Upper lobe of right lung (tissue), 1 donor: ENCODE measurements around the gene INPP4A. TPM values are rescaled to one million over a fixed set of nuclear protein-coding genes. Genes with fewer than 3 reads are reported as not detected.

ENCODE experiments used
- ATAC-seq: fragments of 200-7000 bp; cut with Tn5 transposase; one replicate; pipeline ENCODE4 v1.9.1; 2020; ENCODE audit warnings: mild to moderate bottlenecking, moderate library complexity
- DNase-seq: peaks from one replicate; pipeline ENCODE4 v3.0.0-alpha.2; 2020
- H3K27ac ChIP-seq: fragments of 200-600 bp; one replicate; pipeline ENCODE4 v1.8.0; 2022
- H3K27me3 ChIP-seq: fragments of 200-600 bp; one replicate; pipeline ENCODE4 v1.8.0; 2022; ENCODE audit warnings: mild to moderate bottlenecking
- H3K36me3 ChIP-seq: fragments of 200-600 bp; one replicate; pipeline ENCODE4 v1.8.0; 2022
- H3K4me1 ChIP-seq: fragments of 200-600 bp; one replicate; pipeline ENCODE4 v1.8.0; 2022
- H3K4me3 ChIP-seq: fragments of 200-600 bp; one replicate; pipeline ENCODE4 v1.8.0; 2022; ENCODE audit warnings: mild to moderate bottlenecking
- H3K9me3 ChIP-seq: fragments of 200-600 bp; one replicate; pipeline ENCODE4 v1.8.0; 2022
- intact Hi-C: fragments of 100-400 bp; cut with DNase I; formaldehyde crosslinking; loops from one replicate; pipeline ENCODE4 v1.11.0; 2022
- total RNA-seq: library from RNA; stranded (reverse); fragmentation: NEBNext Ultra II Directional; extraction: Animal tissue kit (Norgen Biotek cat#: 25700); gene quantifications from one replicate; pipeline ENCODE4 v1.2.1, GENCODE V29; 2021
- TF ChIP-seq, protein P1 (sequence below): fragments of 200-600 bp; IDR thresholded peaks from one replicate; pipeline ENCODE4 v1.8.0; 2022; ENCODE audit warnings: antibody characterized with exemption
- donor health status: DM: no; HTN: yes; CAD: no; lungs with severe emphysema.

Gene INPP4A
- total RNA-seq, 1 donor from 2014 or later: 35.0 TPM

DNA sequence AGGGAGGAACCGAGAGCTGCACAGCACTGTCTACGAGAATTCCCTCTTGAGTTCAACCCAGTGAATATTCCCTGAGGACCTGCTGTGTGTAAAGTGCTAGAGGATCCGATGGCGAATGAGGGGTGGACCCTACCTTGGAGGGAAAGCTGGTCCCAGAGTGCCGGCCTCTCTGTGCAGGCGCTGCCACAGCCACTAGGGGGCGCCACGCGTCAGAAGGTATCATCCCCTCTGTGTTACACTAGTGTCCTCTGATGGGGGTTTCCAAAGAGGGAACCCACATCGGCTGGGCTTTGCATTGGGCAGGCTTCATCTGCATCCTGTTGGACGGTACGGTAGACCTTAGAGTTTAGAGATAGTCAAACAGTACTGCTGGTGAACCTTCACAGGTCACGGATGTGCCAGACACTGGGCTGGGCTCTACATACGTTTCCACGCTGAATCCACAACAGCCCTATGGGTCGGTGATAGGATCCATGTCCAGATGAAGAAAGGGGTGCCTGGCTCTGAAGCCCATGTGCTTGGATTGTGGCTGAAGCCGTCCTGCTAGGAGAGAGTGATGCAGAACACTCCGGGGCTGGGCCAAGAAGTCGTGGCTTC lies 124.6 kb downstream of the INPP4A start:
- Histone ChIP-seq H3K27me3 (no peaks in the 10 kb centered on the region), H3K4me3 (no peak overlapping the region), H3K4me1 (no peaks in the 10 kb centered on the region), H3K36me3 (peaks cover 92% of the 10 kb centered on the region), H3K9me3 (no peaks in the 10 kb centered on the region), H3K27ac (no peak overlapping the region)
- ATAC-seq (peak; percentile 64), DNase-seq (peak; percentile 75)
- intact Hi-C loops: no loop called here
- TF ChIP-seq, protein P1, sequence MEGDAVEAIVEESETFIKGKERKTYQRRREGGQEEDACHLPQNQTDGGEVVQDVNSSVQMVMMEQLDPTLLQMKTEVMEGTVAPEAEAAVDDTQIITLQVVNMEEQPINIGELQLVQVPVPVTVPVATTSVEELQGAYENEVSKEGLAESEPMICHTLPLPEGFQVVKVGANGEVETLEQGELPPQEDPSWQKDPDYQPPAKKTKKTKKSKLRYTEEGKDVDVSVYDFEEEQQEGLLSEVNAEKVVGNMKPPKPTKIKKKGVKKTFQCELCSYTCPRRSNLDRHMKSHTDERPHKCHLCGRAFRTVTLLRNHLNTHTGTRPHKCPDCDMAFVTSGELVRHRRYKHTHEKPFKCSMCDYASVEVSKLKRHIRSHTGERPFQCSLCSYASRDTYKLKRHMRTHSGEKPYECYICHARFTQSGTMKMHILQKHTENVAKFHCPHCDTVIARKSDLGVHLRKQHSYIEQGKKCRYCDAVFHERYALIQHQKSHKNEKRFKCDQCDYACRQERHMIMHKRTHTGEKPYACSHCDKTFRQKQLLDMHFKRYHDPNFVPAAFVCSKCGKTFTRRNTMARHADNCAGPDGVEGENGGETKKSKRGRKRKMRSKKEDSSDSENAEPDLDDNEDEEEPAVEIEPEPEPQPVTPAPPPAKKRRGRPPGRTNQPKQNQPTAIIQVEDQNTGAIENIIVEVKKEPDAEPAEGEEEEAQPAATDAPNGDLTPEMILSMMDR: peak; percentile 85

DNA sequence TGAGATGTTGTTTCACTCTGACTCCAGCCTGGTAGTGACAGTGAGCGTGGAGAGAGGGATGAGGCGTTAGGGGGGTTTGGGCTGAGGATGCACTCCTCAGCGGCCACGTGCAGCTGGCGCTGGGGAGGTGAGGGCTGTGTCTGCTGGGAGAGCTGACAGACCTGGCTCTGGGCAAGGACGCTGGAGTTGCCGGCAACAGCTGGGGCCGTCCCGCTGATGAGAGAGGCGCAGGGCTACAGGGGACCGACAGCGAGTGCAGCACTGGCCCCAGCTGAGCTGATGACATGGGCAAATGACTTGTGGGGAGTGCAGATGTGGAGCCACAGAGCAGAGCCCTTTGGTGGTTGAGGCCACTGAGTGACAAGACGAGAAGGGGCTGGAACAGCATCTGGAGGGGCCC lies 125.3 kb downstream of the INPP4A start:
- H3K4me1 ChIP-seq: no peaks in the 10 kb centered on the region
- intact Hi-C loops: no loop called here
- H3K36me3 ChIP-seq: peaks cover 89% of the 10 kb centered on the region
- ATAC-seq (no peak), DNase-seq (no peak)
- H3K27me3 ChIP-seq: no peaks in the 10 kb centered on the region
- no peak overlapping the region for H3K27ac ChIP-seq
- H3K4me3 ChIP-seq: no peak overlapping the region
- TF ChIP-seq, protein P1: no peak
- H3K9me3 ChIP-seq: no peaks in the 10 kb centered on the region

DNA sequence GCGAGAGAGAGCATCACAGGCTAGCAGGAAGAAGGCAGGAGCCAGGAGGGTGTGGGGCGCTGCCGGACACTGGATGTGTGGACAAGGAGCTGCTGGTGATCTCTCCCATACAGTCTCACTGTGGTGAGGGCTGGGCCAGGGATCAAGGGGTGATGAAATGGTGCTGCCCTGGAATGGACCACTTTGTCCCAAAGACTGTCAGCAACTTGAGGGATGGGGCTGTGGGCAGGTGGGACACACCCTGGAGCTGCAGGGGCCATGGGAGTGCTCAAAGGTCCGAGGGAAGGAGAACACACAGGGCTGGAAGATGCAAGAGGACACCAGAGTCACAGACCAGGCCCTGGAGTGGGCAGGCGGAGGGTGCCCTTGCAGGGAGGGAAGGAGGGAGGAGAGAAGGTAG lies 125.7 kb downstream of the INPP4A start:
- Histone ChIP-seq H3K4me3 (no peak overlapping the region), H3K27me3 (no peaks in the 10 kb centered on the region), H3K36me3 (peaks cover 89% of the 10 kb centered on the region), H3K4me1 (no peaks in the 10 kb centered on the region), H3K9me3 (no peaks in the 10 kb centered on the region), H3K27ac (no peak overlapping the region)
- TF ChIP-seq, protein P1: no peak
- DNase-seq (no peak), ATAC-seq (no peak)
- intact Hi-C loops: no loop called here

DNA sequence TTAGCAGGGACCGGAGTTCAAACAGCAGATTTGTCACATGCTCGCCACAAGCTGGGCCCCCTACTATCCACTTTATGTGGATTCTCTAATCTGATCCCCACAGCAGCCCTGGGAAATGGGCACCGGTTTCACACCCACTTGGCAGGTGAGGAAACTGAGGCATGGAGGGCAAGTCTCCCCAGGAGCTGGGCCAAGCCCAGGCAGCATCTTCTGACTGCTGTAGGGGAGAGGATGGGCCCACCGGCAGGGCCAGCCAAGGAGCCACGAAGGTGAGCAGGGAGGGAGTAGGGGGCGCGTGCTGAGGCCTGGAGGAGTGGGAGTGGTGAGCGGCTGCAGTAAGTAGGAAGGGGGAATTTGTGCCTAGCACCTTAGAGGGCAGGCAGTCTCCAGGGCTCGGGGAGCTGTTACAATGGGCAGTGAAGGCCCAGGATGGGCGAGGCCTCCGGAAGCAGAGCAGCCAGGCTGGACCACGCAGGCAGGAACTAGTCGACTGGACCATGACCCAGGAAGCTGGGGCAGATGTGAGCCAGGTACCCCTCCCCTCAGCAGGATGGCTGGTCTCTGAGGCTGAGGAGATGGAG lies 126.6 kb downstream of the INPP4A start:
- intact Hi-C loops: no loop called here
- Histone ChIP-seq H3K4me3 (no peak overlapping the region), H3K27me3 (no peaks in the 10 kb centered on the region), H3K27ac (no peak overlapping the region), H3K4me1 (no peaks in the 10 kb centered on the region), H3K36me3 (peaks cover 89% of the 10 kb centered on the region), H3K9me3 (no peaks in the 10 kb centered on the region)
- no peak for DNase-seq
- TF ChIP-seq, protein P1: no peak
- no peak for ATAC-seq

DNA sequence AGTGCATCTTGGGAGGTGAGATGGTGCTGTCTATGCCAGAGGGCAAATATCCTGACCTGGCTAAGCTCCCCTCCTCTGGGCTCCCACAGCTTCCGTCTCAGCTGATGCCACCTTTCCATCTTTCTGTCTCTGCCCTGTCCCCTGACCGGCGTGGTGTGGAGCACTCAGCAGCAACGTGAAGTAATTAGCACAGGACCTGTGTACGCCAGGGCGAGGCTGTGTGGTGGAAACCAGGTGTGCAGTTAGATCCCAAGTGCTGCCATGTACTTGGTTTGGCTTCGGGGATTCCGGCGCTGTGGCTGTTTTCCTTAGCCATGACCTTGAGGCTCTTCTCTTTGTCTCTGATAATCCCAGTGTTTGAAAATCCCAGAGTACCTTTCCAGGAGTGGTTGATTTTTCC lies 127.1 kb downstream of the INPP4A start:
- H3K4me1 ChIP-seq: no peaks in the 10 kb centered on the region
- ATAC-seq (no peak), DNase-seq (no peak)
- H3K36me3 ChIP-seq: peaks cover 87% of the 10 kb centered on the region
- no peaks in the 10 kb centered on the region for H3K27me3 ChIP-seq
- H3K9me3 ChIP-seq: no peaks in the 10 kb centered on the region
- TF ChIP-seq, protein P1: no peak
- intact Hi-C loops: no loop called here
- H3K4me3 ChIP-seq: no peak overlapping the region
- no peak overlapping the region for H3K27ac ChIP-seq
